ENCODE data around the gene CELF5. TPM values are rescaled to one million over a fixed set of nuclear protein-coding genes. Genes with fewer than 3 reads are reported as not detected.

The CELF5 gene
- not detected for total RNA-seq

- TF ChIP-seq POLR2A (IDR thresholded peaks at IDR 0.05), result no peak
- peak in 3 of 4 experiments; percentile 55 to 65 (median 64) for TF ChIP-seq CTCF (IDR thresholded peaks at IDR 0.05)
- ATAC-seq, result peak; percentile 71
- Histone ChIP-seq H3K9me3 (no peaks in the 10 kb centered on the region), H3K4me1 (peaks cover 0 to 10% (median 0%) of the 10 kb centered on the region in 3 donors), H3K27me3 (peaks cover 95% of the 10 kb centered on the region), H3K36me3 (no peaks in the 10 kb centered on the region), H3K4me3 (peak within 1 kb of the TSS in 1 of 2 donors; percentile 37), H3K27ac (no peak within 1 kb of the TSS)
- 0 to 10% methylated on average over 1 to 2 of the region's 94 CpGs for WGBS, 2 donors (ENCODE audit: low coverage in 1 of 2)
Measured at GRCh38 chr19:3224346-3225168, at the start of gene CELF5. Gene CELF5, plus strand, starts transcription at chr19:3224661. Its CDS starts 79 bp downstream, at chr19:3224740.

GRCh38 chr19:3175781-3176714, 48.4 kb upstream of the CELF5 start:
- WGBS, 2 donors (ENCODE audit: low coverage in 1 of 2), result 55 to 69% methylated on average over 6 to 10 of the region's 17 CpGs
- Histone ChIP-seq H3K27me3 (peaks cover 18% of the 10 kb centered on the region), H3K9me3 (no peaks in the 10 kb centered on the region), H3K4me1 (no peaks in the 10 kb centered on the region), H3K27ac (no peak overlapping the region), H3K36me3 (no peaks in the 10 kb centered on the region), H3K4me3 (no peak overlapping the region)
- no peak for ATAC-seq
- TF ChIP-seq POLR2A (IDR thresholded peaks at IDR 0.05) (no peak), EP300 (IDR thresholded peaks at IDR 0.05) (no peak), CTCF (IDR thresholded peaks at IDR 0.05) (no peak), POLR2AphosphoS5 (IDR thresholded peaks at IDR 0.05) (no peak)

- Histone ChIP-seq H3K9me3 (no peaks in the 10 kb centered on the region), H3K4me3 (no peak overlapping the region), H3K36me3 (no peaks in the 10 kb centered on the region), H3K4me1 (no peaks in the 10 kb centered on the region), H3K27me3 (peaks cover 9% of the 10 kb centered on the region), H3K27ac (no peak overlapping the region)
- TF ChIP-seq CTCF (IDR thresholded peaks at IDR 0.05) (no peak), EP300 (IDR thresholded peaks at IDR 0.05) (no peak), POLR2AphosphoS5 (IDR thresholded peaks at IDR 0.05) (no peak)
- peak; percentile 13 for ATAC-seq
- WGBS, 2 donors (ENCODE audit: low coverage in 1 of 2), result no CpG with 5 or more reads among the region's 11 CpGs
Measured at GRCh38 chr19:3176715-3177501, 47.6 kb upstream of the CELF5 start.

- Histone ChIP-seq H3K4me1 (no peaks in the 10 kb centered on the region), H3K36me3 (no peaks in the 10 kb centered on the region), H3K9me3 (no peaks in the 10 kb centered on the region), H3K27ac (peak within 1 kb of the TSS in 3 of 4 donors; percentile 0 to 41 (median 14)), H3K4me3 (peak within 1 kb of the TSS in 1 of 2 donors; percentile 31), H3K27me3 (no peaks in the 10 kb centered on the region)
- WGBS, 2 donors (ENCODE audit: low coverage in 1 of 2), result 31 to 68% methylated on average over 2 to 8 of the region's 42 CpGs
- peak; percentile 39 for ATAC-seq
- TF ChIP-seq POLR2AphosphoS5 (IDR thresholded peaks at IDR 0.05) (no peak), CTCF (IDR thresholded peaks at IDR 0.05) (no peak), EP300 (IDR thresholded peaks at IDR 0.05) (no peak), POLR2A (IDR thresholded peaks at IDR 0.05) (no peak)
Measured at GRCh38 chr19:3178377-3178972, 46.0 kb upstream of the CELF5 start, which contains the start of gene S1PR4. Gene S1PR4, plus strand, starts transcription at chr19:3178769. Its CDS starts 24 bp downstream, at chr19:3178793.
